Common myeloid progenitor, CD34-positive (primary cell): ENCODE measurements around the gene IL9R. TPM values are rescaled to one million over a fixed set of nuclear protein-coding genes. Genes with fewer than 3 reads are reported as not detected.

Source experiments
- CTCF ChIA-PET: fragments of 350-600 bp; sonication (Branson Sonifier 250); formaldehyde crosslinking; loops from one replicate; lab custom pipeline; 2021; ENCODE audit warnings: antibody characterized with exemption; lab: Charles Lee
- POLR2A ChIA-PET: fragments of 350-600 bp; sonication (Branson Sonifier 250); formaldehyde crosslinking; loops from one replicate; lab custom pipeline; 2021; ENCODE audit warnings: antibody characterized with exemption; lab: Charles Lee
- DNase-seq, 3 donors: peaks; one replicate each; pipeline versions ENCODE4 v3.0.0 to v3.0.0-alpha.2; 2013
- H3K27ac ChIP-seq, 2 experiments: 1 replicate in 1 of 2; 2 replicates in 1 of 2; pipeline ENCODE4 v1.7.0; 2013; ENCODE audit warnings: inconsistent platforms in 2 of 2, low read length in 2 of 2, mild to moderate bottlenecking in 2 of 2, low read depth in 1 of 2, moderate library complexity in 1 of 2; ENCODE audit not compliant: severe bottlenecking in 2 of 2, insufficient read depth in 1 of 2, poor library complexity in 1 of 2
- H3K27me3 ChIP-seq, 5 experiments: replicated peaks in 2 of 5; 1 replicate in 3 of 5; 2 replicates in 2 of 5; pipeline versions ENCODE4 v1.6.1 to v1.7.0; 2013; ENCODE audit warnings: low read length in 4 of 5, mild to moderate bottlenecking in 2 of 5, moderate library complexity in 2 of 5, inconsistent platforms in 1 of 5; ENCODE audit not compliant: insufficient read depth in 5 of 5, control insufficient read depth in 4 of 5
- H3K36me3 ChIP-seq, 4 experiments: 1 replicate in 2 of 4; 2 replicates in 2 of 4; pipeline versions ENCODE4 v1.6.1 to v1.7.0; 2013; ENCODE audit warnings: low read length in 3 of 4, control low read depth in 1 of 4, mild to moderate bottlenecking in 1 of 4; ENCODE audit not compliant: control insufficient read depth in 4 of 4, insufficient read depth in 4 of 4
- H3K4me1 ChIP-seq, 4 experiments: 1 replicate in 3 of 4; 2 replicates in 1 of 4; pipeline versions ENCODE4 v1.6.1 to v1.7.1; 2013; ENCODE audit warnings: low read length in 3 of 4, mild to moderate bottlenecking in 3 of 4, control low read depth in 1 of 4, inconsistent platforms in 1 of 4, moderate library complexity in 1 of 4; ENCODE audit not compliant: control insufficient read depth in 4 of 4, insufficient read depth in 4 of 4; ENCODE audit errors: control extremely low read depth in 1 of 4
- H3K4me3 ChIP-seq, 7 experiments: 1 replicate in 4 of 7; 2 replicates in 3 of 7; pipeline versions ENCODE4 v1.5.1 to v1.7.0; 2013; ENCODE audit warnings: mild to moderate bottlenecking in 7 of 7, low read length in 6 of 7, moderate library complexity in 6 of 7, inconsistent platforms in 2 of 7, low read depth in 2 of 7, control low read depth in 1 of 7; ENCODE audit not compliant: insufficient read depth in 4 of 7, control insufficient read depth in 1 of 7; ENCODE audit errors: extremely low read depth in 1 of 7
- H3K9me3 ChIP-seq, 5 experiments: 1 replicate in 4 of 5; 2 replicates in 1 of 5; pipeline versions ENCODE4 v1.6.1 to v1.7.1; 2013; ENCODE audit warnings: low read length in 4 of 5, mild to moderate bottlenecking in 2 of 5, inconsistent platforms in 1 of 5, low read depth in 1 of 5, moderate library complexity in 1 of 5; ENCODE audit not compliant: control insufficient read depth in 4 of 5, insufficient read depth in 2 of 5; ENCODE audit errors: control extremely low read depth in 1 of 5
- WGBS: methylation state at CpG from one replicate; pipeline ENCODE4 v1.1.5; 2013; ENCODE audit not compliant: insufficient coverage; 5-methylcytosine and 5-hydroxymethylcytosine counted together
- polyA plus RNA-seq: library from polyadenylated mRNA; unstranded; fragments of 120-200 nt; gene quantifications from one replicate; pipeline ENCODE4 v1.2.1, GENCODE V29; 2013

The IL9R gene
- 0.50 TPM for polyA plus RNA-seq

GRCh38 chrX:155997436-155997835 lies at the start of gene IL9R:
IL9R (plus strand) TSS chrX:155997696; CDS start chrX:155997760, 64 bp downstream.
- Histone ChIP-seq H3K9me3 (no peaks in the 10 kb centered on the region), H3K4me1 (peaks cover 4 to 62% (median 49%) of the 10 kb centered on the region in 4 experiments), H3K27ac (peak within 1 kb of the TSS in 1 of 2 experiments; percentile 30), H3K36me3 (no peaks in the 10 kb centered on the region), H3K4me3 (peak within 1 kb of the TSS in 2 of 7 experiments; percentile 18 to 62), H3K27me3 (no peaks in the 10 kb centered on the region)
- CTCF ChIA-PET: no interaction called here
- WGBS: 0% methylated on average over 5 of the region's 5 CpGs
- DNase-seq: peak; percentile 86 to 92 (median 90)
- POLR2A ChIA-PET: no interaction called here

DNA sequence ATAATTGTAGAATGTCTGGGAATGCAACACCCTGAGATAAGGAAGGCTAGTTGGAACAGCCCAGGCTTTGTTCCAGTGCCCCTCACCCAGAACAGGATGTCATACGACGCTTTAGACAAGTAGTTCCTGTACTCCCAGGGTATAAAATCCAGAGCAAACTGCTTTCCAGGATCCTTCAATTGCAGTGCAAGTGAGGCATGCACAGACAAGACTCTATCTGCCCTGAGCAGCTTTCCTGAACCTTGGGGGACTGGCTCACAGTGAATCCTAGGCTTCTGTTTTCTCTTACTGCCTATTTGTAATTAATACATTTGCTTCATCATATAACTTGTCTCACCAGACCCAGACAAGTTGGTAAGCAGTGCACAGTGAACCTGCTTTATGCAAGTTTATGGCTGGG lies 48.4 kb upstream of the IL9R start:
- H3K36me3 ChIP-seq: peaks cover 0 to 9% (median 0%) of the 10 kb centered on the region in 4 experiments
- H3K27ac ChIP-seq: no peak overlapping the region
- H3K4me3 ChIP-seq: no peak overlapping the region
- CTCF ChIA-PET: no interaction called here
- H3K9me3 ChIP-seq: peaks cover 0 to 2% (median 0%) of the 10 kb centered on the region in 5 experiments
- no peak for DNase-seq
- peaks cover 0 to 3% (median 0%) of the 10 kb centered on the region in 5 experiments for H3K27me3 ChIP-seq
- POLR2A ChIA-PET: no interaction called here
- 34% methylated on average over 2 of the region's 2 CpGs for WGBS
- H3K4me1 ChIP-seq: no peaks in the 10 kb centered on the region

- H3K4me3 ChIP-seq: no peak overlapping the region
- H3K27me3 ChIP-seq: peaks cover 0 to 5% (median 0%) of the 10 kb centered on the region in 5 experiments
- H3K27ac ChIP-seq: no peak overlapping the region
- no peak for DNase-seq
- no peaks in the 10 kb centered on the region for H3K36me3 ChIP-seq
- ChIA-PET POLR2A (no interaction called here), CTCF (no interaction called here)
- H3K4me1 ChIP-seq: no peaks in the 10 kb centered on the region
- WGBS: 74% methylated on average over 2 of the region's 3 CpGs
- H3K9me3 ChIP-seq: peaks cover 0 to 2% (median 0%) of the 10 kb centered on the region in 5 experiments
These were observed 46.2 kb upstream of the IL9R start for GRCh38 chrX:155951237-155951789.

GRCh38 chrX:155953055-155953454 lies 44.4 kb upstream of the IL9R start:
- Histone ChIP-seq H3K4me3 (no peak overlapping the region), H3K27me3 (peaks cover 0 to 6% (median 0%) of the 10 kb centered on the region in 5 experiments), H3K36me3 (no peaks in the 10 kb centered on the region), H3K27ac (no peak overlapping the region), H3K9me3 (peaks cover 0 to 2% (median 0%) of the 10 kb centered on the region in 5 experiments), H3K4me1 (peaks cover 0 to 3% (median 0%) of the 10 kb centered on the region in 4 experiments)
- CTCF ChIA-PET: no interaction called here
- 90% methylated on average over 3 of the region's 3 CpGs for WGBS
- POLR2A ChIA-PET: no interaction called here
- DNase-seq: no peak

- Histone ChIP-seq H3K4me1 (peaks cover 0 to 3% (median 0%) of the 10 kb centered on the region in 4 experiments), H3K27me3 (peaks cover 0 to 6% (median 0%) of the 10 kb centered on the region in 5 experiments), H3K27ac (no peak overlapping the region), H3K4me3 (no peak overlapping the region), H3K36me3 (no peaks in the 10 kb centered on the region), H3K9me3 (peaks cover 0 to 2% (median 0%) of the 10 kb centered on the region in 5 experiments)
- DNase-seq: no peak
- no CpG with 5 or more reads among the region's 1 CpG for WGBS
- CTCF ChIA-PET: no interaction called here
- POLR2A ChIA-PET: no interaction called here
These were observed 42.7 kb upstream of the IL9R start for GRCh38 chrX:155954793-155955192.

GRCh38 chrX:155956099-155956498 lies 41.4 kb upstream of the IL9R start:
- H3K27me3 ChIP-seq: peaks cover 0 to 6% (median 0%) of the 10 kb centered on the region in 5 experiments
- DNase-seq: no peak
- POLR2A ChIA-PET: no interaction called here
- peaks cover 0 to 3% (median 0%) of the 10 kb centered on the region in 4 experiments for H3K4me1 ChIP-seq
- no peak overlapping the region for H3K4me3 ChIP-seq
- no peak overlapping the region for H3K27ac ChIP-seq
- H3K9me3 ChIP-seq: no peaks in the 10 kb centered on the region
- 94% methylated on average over 9 of the region's 9 CpGs for WGBS
- CTCF ChIA-PET: no interaction called here
- no peaks in the 10 kb centered on the region for H3K36me3 ChIP-seq

DNA sequence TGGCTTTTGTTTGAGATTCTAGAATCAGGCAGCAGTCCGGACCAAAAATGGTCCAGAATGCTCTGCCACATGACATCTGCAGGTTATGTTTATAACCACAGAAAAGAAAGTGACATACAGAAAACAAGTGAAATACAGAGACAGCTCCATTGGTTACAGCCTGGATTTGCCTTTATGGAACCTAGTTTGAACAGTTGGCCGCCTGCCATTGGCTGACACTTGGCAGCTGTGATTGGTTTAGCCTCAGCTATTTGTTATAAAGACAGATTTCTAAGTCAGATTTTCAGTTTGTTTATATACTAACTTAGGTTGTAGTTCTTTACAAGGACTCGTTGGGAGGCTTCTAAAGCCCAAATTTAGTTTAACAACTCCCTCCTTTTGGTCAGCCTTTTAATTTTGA lies 40.8 kb upstream of the IL9R start:
- Histone ChIP-seq H3K4me1 (peaks cover 0 to 3% (median 0%) of the 10 kb centered on the region in 4 experiments), H3K27ac (no peak overlapping the region), H3K27me3 (peaks cover 0 to 3% (median 0%) of the 10 kb centered on the region in 5 experiments), H3K36me3 (no peaks in the 10 kb centered on the region), H3K9me3 (no peaks in the 10 kb centered on the region), H3K4me3 (no peak overlapping the region)
- POLR2A ChIA-PET: no interaction called here
- CTCF ChIA-PET: no interaction called here
- no peak for DNase-seq
- WGBS: 88% methylated on average over 2 of the region's 3 CpGs
